Fibroblast of villous mesenchyme (primary cell): ENCODE data around the gene MPP1. TPM values are rescaled to one million over a fixed set of nuclear protein-coding genes. Genes with fewer than 3 reads are reported as not detected.

Experiments
- DNase-seq: peaks from one replicate; pipeline ENCODE4 v3.0.0-alpha.2; 2010; ENCODE audit warnings: low read depth
- H3K4me3 ChIP-seq: 2 replicates; pipeline ENCODE4 v1.5.1; 2011; ENCODE audit warnings: low read depth, mild to moderate bottlenecking, low read length
- CTCF ChIP-seq: IDR thresholded peaks from 2 replicates; pipeline ENCODE4 v1.5.1; 2012; ENCODE audit warnings: low read depth, mild to moderate bottlenecking, low read length; ENCODE audit not compliant: insufficient read depth
- total RNA-seq: library from RNA; depleted of rRNA; stranded (reverse); fragments of >200 nt; gene quantifications from 2 replicates; pipeline ENCODE4 v1.2.3, GENCODE V29; 2012

The MPP1 gene
- total RNA-seq: 11.7 and 17.1 TPM in 2 replicates

- peak within 1 kb of the TSS; percentile 71 for H3K4me3 ChIP-seq
- no peak for TF ChIP-seq CTCF
- DNase-seq: peak; percentile 78
These were observed at the start of gene MPP1 for GRCh38 chrX:154804957-154805695. Gene MPP1, minus strand, starts transcription at chrX:154805485. Its CDS starts 112 bp downstream, at chrX:154805373.

- H3K4me3 ChIP-seq: no peak overlapping the region
- no peak for DNase-seq
- TF ChIP-seq CTCF: no peak
These were observed 45.8 kb upstream of the MPP1 start for GRCh38 chrX:154850957-154851611.

- peak; percentile 53 for TF ChIP-seq CTCF
These were observed 35.6 kb upstream of the MPP1 start for GRCh38 chrX:154840856-154841255.

GRCh38 chrX:154836163-154836562, 30.9 kb upstream of the MPP1 start:
- no peak for TF ChIP-seq CTCF
- no peak for DNase-seq
- H3K4me3 ChIP-seq: no peak overlapping the region

More at GRCh38 chrX:154840856-154841255, 35.6 kb upstream of the MPP1 start:
- peak; percentile 68 for DNase-seq
- no peak overlapping the region for H3K4me3 ChIP-seq

- no peak within 1 kb of the TSS for H3K4me3 ChIP-seq
- TF ChIP-seq CTCF: no peak
- DNase-seq: no peak
These were observed 29.3 kb upstream of the MPP1 start, which contains the start of gene SMIM9 for GRCh38 chrX:154834562-154834961. Gene SMIM9, minus strand, starts transcription at chrX:154834662. Its CDS starts 3,806 bp downstream, at chrX:154830856.

GRCh38 chrX:154833746-154834274, 28.5 kb upstream of the MPP1 start:
- no peak for DNase-seq
- TF ChIP-seq CTCF: no peak
- no peak overlapping the region for H3K4me3 ChIP-seq
